Epithelial cell of proximal tubule (primary cell): ENCODE measurements around the gene LAPTM5. TPM values are rescaled to one million over a fixed set of nuclear protein-coding genes. Genes with fewer than 3 reads are reported as not detected.

Experiments
- DNase-seq: peaks from one replicate; pipeline ENCODE4 v3.0.0-alpha.2; 2011; ENCODE audit warnings: low read depth
- H3K4me3 ChIP-seq: 2 replicates; pipeline ENCODE4 v1.5.1; 2011; ENCODE audit warnings: low read depth, mild to moderate bottlenecking, low read length
- CTCF ChIP-seq: conservative IDR thresholded peaks from 2 replicates; pipeline ENCODE4 v1.5.1; 2012; ENCODE audit warnings: low read depth, mild to moderate bottlenecking, low read length
- total RNA-seq: library from RNA; depleted of rRNA; stranded (reverse); fragments of >200 nt; gene quantifications from 2 replicates; pipeline ENCODE4 v1.2.3, GENCODE V29; 2015

Gene LAPTM5
- total RNA-seq, 1 donor from 2014 or later = 2.4 TPM

- no peak overlapping the region for H3K4me3 ChIP-seq
- TF ChIP-seq CTCF = no peak
- no peak for DNase-seq
Observed at GRCh38 chr1:30706528-30706927, 51.0 kb downstream of the LAPTM5 start.

GRCh38 chr1:30705698-30706097 is 51.9 kb downstream of the LAPTM5 start:
- no peak overlapping the region for H3K4me3 ChIP-seq
- no peak for DNase-seq

GRCh38 chr1:30704765-30705509 is 52.6 kb downstream of the LAPTM5 start:
- no peak for TF ChIP-seq CTCF
- no peak for DNase-seq
- no peak overlapping the region for H3K4me3 ChIP-seq

More at GRCh38 chr1:30705698-30706097, 51.9 kb downstream of the LAPTM5 start:
- TF ChIP-seq CTCF = no peak

GRCh38 chr1:30704271-30704670 is 53.3 kb downstream of the LAPTM5 start:
- no peak for DNase-seq
- no peak overlapping the region for H3K4me3 ChIP-seq
- TF ChIP-seq CTCF = no peak

- no peak for TF ChIP-seq CTCF
- H3K4me3 ChIP-seq = no peak overlapping the region
- no peak for DNase-seq
Observed at GRCh38 chr1:30702823-30703222, 54.8 kb downstream of the LAPTM5 start.

GRCh38 chr1:30701258-30701633 is 56.3 kb downstream of the LAPTM5 start:
- no peak for DNase-seq
- no peak for TF ChIP-seq CTCF
- H3K4me3 ChIP-seq = no peak overlapping the region
